ENCODE results near the gene PROSER2. TPM values are rescaled to one million over a fixed set of nuclear protein-coding genes. Genes with fewer than 3 reads are reported as not detected.

Gene PROSER2
- total RNA-seq, 1 donor from 2014 or later = 0.27 TPM

DNA sequence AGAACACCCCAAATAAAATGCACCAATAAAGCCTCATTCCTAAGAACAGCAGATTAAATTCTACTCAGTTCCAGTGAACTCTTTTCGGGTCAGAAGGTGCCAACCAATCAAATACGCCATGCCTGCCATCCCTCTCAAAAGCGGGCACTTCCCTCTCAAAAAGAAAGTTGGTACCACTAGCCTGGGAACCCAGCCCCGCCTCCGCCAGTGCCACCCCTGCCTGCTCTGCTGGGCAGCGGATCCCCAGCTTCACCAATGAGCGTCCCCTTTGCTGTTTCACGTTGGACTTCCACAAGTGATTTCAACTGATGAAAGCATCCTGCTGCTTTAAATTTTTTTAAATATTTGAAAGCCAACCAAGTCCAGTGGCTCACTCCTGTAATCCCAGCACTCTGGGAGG lies 33.2 kb upstream of the PROSER2 start:
- ATAC-seq (ENCODE audit: low read depth) (no peak), DNase-seq (no peak)
- CTCF ChIA-PET = interaction anchor here (0.7 kb wide), 1 partner anchor 49 kb away, joined by 3 read pairs; no protein-coding TSS in a partner anchor
- no peaks in the 10 kb centered on the region for H3K4me1 Mint-ChIP-seq
- H3K27me3 Mint-ChIP-seq = peaks cover 4% of the 10 kb centered on the region
- POLR2A ChIA-PET = no interaction called here
- H3K9me3 Mint-ChIP-seq = no peaks in the 10 kb centered on the region
- TF ChIP-seq, protein P1, sequence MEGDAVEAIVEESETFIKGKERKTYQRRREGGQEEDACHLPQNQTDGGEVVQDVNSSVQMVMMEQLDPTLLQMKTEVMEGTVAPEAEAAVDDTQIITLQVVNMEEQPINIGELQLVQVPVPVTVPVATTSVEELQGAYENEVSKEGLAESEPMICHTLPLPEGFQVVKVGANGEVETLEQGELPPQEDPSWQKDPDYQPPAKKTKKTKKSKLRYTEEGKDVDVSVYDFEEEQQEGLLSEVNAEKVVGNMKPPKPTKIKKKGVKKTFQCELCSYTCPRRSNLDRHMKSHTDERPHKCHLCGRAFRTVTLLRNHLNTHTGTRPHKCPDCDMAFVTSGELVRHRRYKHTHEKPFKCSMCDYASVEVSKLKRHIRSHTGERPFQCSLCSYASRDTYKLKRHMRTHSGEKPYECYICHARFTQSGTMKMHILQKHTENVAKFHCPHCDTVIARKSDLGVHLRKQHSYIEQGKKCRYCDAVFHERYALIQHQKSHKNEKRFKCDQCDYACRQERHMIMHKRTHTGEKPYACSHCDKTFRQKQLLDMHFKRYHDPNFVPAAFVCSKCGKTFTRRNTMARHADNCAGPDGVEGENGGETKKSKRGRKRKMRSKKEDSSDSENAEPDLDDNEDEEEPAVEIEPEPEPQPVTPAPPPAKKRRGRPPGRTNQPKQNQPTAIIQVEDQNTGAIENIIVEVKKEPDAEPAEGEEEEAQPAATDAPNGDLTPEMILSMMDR (IDR thresholded peaks at IDR 0.05) = no peak
- no peak overlapping the region for H3K4me3 Mint-ChIP-seq
- no peaks in the 10 kb centered on the region for H3K36me3 Mint-ChIP-seq (ENCODE audit: low read depth)
- intact Hi-C loops (cut with micrococcal nuclease) = loop anchor here (10.0 kb wide), 2 partner anchors 1285 to 1305 kb away; no protein-coding TSS in a partner anchor
- no peak overlapping the region for H3K27ac Mint-ChIP-seq

DNA sequence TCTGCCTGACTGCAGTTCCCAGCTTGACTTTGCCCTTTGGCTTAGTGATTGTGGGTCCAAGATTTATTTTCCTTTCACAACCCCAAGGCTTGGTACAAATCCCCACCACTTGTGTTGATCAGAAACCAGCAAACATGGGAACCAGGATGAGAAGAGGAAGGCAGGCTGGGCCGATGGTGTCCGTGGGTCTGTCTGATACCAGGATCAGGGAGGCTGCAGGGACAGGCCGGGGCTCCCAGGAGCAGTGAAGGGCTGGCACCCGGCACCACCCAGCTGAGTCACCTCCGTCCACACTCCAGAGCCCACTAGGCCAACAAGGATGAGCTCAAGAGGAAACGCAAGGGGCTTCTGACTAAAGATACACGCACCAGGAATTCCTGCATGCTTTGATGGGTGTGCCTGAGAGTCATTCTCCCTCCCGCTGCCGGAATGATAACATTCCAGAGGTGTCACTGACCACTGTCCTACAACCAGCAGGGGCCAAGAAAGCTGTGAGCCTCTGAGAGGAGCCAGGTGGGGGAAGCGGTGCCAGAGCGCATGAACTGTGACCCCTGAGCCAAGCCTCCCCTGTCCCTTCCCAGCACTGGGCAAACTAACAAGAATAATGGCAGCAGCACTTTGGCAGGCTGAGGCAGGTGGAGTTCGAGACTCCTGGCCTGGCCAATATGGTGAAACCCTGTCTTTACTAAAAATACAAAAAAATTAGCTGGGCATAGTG lies 29.2 kb upstream of the PROSER2 start:
- no peaks in the 10 kb centered on the region for H3K27me3 Mint-ChIP-seq
- no peaks in the 10 kb centered on the region for H3K36me3 Mint-ChIP-seq (ENCODE audit: low read depth)
- ATAC-seq (ENCODE audit: low read depth) = no peak
- no peaks in the 10 kb centered on the region for H3K9me3 Mint-ChIP-seq
- intact Hi-C loops (cut with micrococcal nuclease) = loop anchor here (10.0 kb wide), 1 partner anchor 1281 kb away; no protein-coding TSS in a partner anchor
- TF ChIP-seq, protein P1 (IDR thresholded peaks at IDR 0.05) = no peak
- POLR2A ChIA-PET = no interaction called here
- no peak overlapping the region for H3K27ac Mint-ChIP-seq
- no peak overlapping the region for H3K4me3 Mint-ChIP-seq
- DNase-seq = no peak
- H3K4me1 Mint-ChIP-seq = peaks cover 3% of the 10 kb centered on the region
- CTCF ChIA-PET = no interaction called here

DNA sequence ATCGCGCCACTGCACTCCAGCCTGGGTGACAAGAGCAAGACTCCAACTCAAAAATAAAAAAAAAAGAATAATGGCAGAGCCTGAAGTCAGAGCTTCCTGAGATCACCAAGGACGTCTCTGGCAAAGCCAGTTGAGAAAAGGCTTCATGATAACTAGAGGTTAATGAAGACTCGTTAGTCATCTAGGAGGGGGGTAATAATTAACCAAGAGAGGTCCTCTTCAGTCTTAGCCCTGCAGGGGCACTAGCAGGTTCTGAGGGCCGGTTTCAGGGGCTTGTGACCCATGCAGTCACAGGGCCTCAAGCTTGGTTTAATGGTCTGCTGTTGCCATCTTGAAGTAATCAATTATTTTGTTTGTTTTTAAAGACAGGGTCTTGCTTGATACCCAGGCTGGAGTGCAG lies 28.6 kb upstream of the PROSER2 start:
- Mint-ChIP-seq H3K4me3 (no peak overlapping the region), H3K27ac (no peak overlapping the region), H3K9me3 (no peaks in the 10 kb centered on the region), H3K4me1 (peaks cover 4% of the 10 kb centered on the region), H3K27me3 (no peaks in the 10 kb centered on the region), H3K36me3 (ENCODE audit: low read depth) (no peaks in the 10 kb centered on the region)
- intact Hi-C loops (cut with micrococcal nuclease) = loop anchor here (10.0 kb wide), 1 partner anchor 1280 kb away; no protein-coding TSS in a partner anchor
- no peak for ATAC-seq (ENCODE audit: low read depth)
- TF ChIP-seq, protein P1 (IDR thresholded peaks at IDR 0.05) = no peak
- DNase-seq = no peak
- CTCF ChIA-PET = no interaction called here
- POLR2A ChIA-PET = no interaction called here

DNA sequence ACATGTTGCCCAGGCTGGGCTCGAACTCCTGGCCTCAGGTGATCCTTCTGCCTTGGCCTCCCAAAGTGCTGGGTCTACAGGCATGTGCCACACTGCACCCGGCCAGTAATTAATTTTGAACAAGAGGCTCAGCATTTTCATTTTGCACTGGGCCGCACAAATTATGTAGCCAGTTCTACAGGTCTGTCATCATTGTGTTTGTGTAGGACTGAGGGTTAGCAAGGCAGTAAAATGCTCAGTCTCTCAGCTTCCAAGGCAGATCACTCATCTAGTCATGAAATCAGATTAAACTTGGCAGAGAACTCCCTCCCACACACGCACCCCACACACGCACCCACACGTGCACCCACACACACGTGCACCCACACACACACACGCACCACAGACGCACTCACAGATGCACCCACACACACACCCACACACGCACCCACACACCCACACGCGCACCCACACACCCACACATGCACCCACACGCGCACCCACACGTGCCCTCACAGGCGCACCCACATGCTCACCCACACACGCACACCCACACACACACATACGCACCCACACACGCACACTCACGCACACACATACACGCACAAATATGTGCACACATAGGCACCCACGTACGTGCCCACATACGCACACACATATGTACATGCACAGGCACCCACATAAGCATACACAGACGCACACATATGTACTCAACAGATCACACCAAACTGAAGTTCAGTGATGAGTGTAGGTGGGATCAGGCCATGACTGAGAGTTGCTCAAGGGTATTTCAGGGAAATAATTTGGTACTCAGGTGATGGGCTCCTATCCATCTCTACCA lies 27.8 kb upstream of the PROSER2 start:
- TF ChIP-seq, protein P1 (IDR thresholded peaks at IDR 0.05) = no peak
- Mint-ChIP-seq H3K9me3 (no peaks in the 10 kb centered on the region), H3K36me3 (ENCODE audit: low read depth) (no peaks in the 10 kb centered on the region), H3K4me3 (no peak overlapping the region), H3K4me1 (peaks cover 4% of the 10 kb centered on the region), H3K27me3 (no peaks in the 10 kb centered on the region), H3K27ac (no peak overlapping the region)
- ATAC-seq (ENCODE audit: low read depth) (no peak), DNase-seq (no peak)
- ChIA-PET POLR2A (no interaction called here), CTCF (no interaction called here)
- intact Hi-C loops (cut with micrococcal nuclease) = loop anchor here (10.0 kb wide), 1 partner anchor 1279 kb away; no protein-coding TSS in a partner anchor

DNA sequence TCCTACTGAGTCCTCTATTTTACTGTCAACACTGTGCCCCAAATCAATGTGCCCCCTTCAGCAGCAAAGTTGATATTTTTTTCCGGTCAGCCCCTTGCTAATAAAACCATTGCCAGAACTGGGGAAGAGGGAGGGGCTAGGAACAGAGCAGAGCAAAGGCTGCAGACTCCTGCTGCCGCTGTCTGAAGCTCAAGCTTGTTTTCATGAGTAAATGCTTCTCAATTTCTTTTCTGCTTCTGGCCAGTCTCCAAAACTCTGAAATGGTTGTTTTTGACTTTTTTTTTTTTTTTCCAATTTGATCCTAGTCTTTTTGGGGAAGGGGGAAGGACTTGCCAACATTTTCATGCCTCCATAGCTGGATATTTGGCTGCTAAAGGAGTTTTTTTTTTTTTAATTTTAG lies 26.7 kb upstream of the PROSER2 start:
- intact Hi-C loops (cut with micrococcal nuclease) = loop anchor here (10.0 kb wide), 1 partner anchor 1278 kb away; no protein-coding TSS in a partner anchor
- ATAC-seq (ENCODE audit: low read depth) (no peak), DNase-seq (no peak)
- ChIA-PET CTCF (no interaction called here), POLR2A (no interaction called here)
- Mint-ChIP-seq H3K27ac (no peak overlapping the region), H3K27me3 (peaks cover 2% of the 10 kb centered on the region), H3K4me3 (no peak overlapping the region), H3K9me3 (no peaks in the 10 kb centered on the region), H3K4me1 (peaks cover 4% of the 10 kb centered on the region), H3K36me3 (ENCODE audit: low read depth) (no peaks in the 10 kb centered on the region)
- TF ChIP-seq, protein P1 (IDR thresholded peaks at IDR 0.05) = no peak
